HG02943 (cell line): Measurements from ENCODE around the gene APMAP.
"Not testable (repeated sequence)": the region's sequence is repeated elsewhere in the genome, so short reads cannot be mapped to it uniquely, and the experiment has no call there.

ENCODE experiments used
- ATAC-seq: cut with Tn5 transposase; IDR thresholded peaks from one replicate; pipeline ENCODE4 v1.9.1; 2021; ENCODE audit warnings: mild to moderate bottlenecking, low read depth, moderate library complexity; ENCODE audit not compliant: unreplicated experiment

APMAP gene

DNA sequence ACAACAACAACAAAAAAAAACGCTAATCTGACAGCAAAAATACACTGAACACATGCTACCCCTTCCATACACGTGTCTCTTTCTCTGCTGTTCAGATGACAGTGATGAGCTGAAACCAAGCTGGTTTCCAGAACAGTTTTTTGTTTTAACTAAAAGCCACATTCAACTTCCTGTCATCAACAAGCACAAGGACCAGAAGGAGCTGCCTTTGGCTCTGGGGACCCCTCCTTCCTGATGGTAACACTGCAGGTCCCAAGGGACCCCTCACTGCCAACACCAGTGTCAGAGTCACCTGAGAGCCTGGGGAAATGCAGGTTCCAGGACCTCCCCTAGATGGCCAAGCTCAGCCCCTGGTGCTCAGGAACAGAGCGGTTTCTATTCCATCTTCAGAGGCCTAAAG lies 37.5 kb downstream of the APMAP start:
- peak; percentile 81 for ATAC-seq

DNA sequence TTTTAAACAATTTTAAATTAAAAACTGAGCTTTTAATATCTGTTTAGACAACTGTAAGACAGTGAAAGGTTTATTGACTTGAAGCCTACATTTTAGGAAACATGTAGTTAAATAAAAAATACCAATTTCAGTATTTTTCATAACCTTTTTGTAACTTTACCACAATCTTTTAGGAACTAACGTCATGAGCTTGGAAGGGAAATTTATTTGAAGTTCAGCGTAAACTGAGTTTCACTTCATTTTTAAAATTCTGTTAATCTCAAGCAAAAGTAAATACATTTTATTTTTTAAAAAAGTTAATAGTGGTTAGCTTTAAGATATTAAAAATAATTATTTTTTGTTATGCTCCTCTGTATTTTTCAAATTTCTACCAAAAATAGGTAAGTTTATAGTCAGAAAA lies 38.0 kb downstream of the APMAP start:
- ATAC-seq = no peak

DNA sequence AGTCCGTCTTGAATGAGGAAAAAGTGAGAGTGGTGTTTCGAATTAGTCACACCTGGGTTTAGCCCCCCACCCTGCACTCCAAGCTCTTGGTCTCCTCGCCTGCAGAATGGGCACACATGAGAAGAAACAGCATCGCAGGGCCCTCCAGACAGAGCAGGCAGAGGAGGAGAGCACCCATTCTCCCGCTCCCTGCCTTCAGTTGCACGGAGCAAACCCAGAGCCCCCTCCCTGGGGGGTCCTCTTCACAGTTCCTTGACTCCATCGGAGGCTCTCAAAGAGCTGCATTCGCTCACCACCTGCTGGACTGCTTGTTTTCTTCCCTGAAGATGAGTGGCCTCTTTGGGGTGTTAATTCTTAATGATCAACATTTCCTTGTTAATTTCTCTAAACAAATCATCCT lies 38.4 kb downstream of the APMAP start:
- no peak for ATAC-seq

DNA sequence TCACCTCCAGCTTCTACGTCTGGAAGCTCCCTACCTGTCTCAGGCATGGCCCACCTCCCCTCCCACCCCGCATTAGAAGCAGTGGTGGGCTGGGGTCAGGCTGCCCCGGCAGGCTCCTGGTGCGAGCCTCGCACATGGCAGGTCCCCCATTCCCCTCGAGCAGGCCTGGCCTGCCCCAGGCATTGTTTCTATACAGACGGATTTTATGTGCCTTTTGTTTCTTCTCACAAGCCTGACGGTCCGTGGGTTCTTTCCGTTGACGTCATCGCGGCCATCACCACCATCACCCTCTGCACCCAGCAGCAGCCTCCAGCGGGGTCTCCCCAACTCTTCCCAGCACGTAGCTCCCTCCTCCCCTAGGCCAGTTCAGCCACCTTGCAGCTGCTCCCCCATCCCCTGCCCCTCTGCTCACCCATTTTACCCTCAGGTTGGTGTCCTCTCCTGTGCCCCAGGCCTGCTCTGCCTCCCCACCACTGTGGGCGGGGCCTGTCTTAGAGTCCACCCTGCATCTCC lies 38.9 kb downstream of the APMAP start:
- no peak for ATAC-seq

DNA sequence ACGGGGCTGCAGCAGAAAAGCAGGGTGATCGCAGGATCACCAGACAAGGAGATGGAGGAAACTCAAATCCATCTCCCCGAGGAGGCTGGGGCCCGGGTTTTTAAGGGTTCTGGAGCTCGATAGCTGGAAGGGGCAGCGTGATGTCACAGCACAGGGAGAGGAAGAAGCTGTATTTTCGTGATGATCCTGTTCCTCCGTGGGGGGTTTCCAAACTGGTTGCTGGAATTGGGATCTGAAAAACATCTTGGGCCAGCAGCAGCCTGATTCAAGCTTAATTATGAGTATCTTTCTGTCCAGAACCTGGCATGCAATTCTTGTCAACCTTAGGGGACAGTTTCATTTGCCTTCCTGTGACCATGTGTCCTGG lies 39.4 kb downstream of the APMAP start:
- no peak for ATAC-seq

DNA sequence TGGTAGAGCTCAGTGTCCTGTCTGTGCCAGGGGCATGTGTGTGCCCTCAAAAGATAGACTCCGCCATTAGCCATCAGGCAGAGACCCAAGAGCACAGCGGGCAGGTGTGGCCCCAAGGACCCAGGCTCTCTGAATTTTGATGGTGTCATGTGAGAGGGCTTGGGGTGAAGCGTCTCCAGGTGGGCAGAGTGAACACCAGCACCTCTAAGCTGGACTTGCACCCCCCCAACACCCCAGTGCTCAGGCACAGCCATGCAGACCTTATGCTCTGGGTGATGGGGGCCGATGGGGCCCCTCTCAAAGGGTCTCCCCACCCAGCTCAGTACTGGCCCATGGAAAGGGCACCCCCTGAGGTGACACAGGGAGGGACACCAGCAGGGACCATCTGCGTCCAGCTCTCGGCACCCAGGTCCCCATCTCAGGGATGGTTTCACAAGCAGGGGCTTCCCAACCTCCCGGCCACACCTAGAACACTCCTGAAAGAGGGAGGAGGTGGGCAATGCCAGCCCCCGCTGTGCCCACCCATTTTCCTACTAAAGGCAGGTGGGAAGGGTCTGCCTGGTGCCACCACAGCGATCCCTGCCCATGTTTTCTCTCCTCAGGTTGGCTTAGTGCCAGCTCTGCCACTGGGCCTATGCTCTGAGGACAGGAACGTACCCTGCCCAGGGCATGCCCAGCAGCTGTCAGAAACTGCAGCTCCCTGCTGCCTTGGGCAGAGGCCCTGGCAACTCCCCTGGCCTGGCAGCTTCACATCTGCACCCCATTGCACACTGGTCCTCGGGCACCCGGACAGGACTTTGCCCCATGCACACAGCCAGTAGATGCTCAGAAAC lies 40.0 kb downstream of the APMAP start:
- no peak for ATAC-seq

DNA sequence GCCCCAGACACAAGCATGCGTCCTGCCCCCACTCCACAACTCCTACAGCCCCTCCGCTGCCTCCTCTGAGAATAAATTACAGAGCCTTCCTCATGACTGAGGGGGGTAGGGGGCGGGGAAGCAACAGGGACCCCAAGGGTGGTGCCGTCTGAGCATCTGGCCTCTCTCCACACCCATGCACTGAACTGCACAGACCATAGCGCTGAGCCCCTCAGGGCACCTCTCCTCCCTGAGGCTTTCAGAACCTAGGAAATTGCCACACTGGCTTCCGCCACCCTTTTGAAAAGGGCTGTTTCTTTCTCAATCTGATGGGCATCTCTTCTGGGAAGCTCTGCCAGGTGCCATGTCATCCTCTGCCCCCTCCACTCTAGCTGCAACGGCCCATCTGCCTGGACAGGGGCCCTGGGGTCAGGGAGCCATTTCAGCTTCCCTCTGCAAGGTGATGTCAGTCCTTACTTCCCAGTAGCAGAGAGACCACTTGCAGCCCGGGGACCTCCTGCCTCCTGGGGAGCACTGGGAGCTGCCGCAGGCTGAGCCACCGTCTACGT lies 40.9 kb downstream of the APMAP start:
- no peak for ATAC-seq

DNA sequence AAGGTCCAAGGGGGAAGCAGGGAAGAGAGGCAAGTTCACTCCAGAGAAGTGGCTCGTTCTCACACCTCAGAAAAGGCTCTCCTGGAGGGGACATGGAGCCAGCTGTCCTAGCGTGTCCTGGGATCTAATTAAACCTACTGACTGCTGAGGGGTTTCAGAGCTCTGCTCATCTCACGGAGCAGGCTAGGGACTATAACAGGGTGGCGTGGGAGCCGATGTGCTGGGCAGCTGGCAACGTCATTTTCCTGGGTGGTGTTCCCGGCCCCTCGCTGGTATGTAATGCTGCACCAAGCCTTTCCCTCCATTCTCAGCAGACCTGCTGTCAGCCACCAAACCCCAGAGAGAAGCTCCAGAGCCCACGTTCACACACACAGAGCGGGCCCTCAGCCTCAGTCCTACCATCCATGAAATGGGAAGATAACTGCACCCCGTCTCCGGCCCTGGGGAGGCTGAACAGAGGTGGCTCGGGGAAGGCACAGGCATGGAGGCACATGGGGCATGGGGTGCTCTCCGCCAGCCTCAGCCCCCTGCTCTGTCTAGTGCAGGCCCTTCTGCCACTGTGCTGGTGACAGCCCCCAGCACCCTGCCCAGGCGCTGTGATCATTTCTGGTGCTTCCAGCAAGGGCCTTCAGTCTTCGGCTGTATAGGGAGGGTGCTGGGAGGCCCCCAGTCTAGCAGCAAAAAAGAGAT lies 41.6 kb downstream of the APMAP start:
- ATAC-seq = no peak

DNA sequence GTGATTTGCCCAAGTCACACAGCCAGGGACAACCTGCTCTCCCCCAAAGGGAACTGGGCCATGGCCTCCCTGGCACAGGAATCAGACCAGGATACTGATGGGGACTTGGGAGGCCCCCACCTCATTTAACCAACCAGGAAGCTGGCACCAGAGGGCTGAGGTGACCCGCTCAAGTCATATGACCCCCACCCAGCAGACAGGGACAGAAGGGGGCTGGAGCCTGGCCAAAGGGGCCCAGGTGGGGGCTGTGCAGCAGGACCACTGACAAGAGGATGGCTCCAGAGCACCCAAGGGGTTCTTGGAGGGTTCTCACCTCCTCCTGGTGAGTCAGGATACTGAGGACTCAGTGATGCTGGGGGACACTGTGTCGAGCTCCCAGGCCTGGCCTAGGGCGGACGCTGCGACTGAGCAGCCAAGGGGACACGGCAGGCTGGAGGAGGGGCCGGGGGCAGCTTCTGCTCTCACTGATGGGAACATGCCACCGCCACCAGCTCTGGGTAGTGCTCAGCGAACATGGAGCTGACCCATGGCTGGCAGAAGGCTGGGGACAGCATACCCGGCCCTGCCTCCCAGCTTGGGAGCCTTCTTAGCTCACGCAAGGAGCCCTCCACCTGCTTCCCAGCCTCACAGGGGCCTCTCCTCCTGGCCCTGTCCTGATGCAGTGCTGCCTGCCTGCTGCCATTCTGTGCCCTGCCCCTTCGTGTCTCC lies 42.3 kb downstream of the APMAP start:
- no peak for ATAC-seq

DNA sequence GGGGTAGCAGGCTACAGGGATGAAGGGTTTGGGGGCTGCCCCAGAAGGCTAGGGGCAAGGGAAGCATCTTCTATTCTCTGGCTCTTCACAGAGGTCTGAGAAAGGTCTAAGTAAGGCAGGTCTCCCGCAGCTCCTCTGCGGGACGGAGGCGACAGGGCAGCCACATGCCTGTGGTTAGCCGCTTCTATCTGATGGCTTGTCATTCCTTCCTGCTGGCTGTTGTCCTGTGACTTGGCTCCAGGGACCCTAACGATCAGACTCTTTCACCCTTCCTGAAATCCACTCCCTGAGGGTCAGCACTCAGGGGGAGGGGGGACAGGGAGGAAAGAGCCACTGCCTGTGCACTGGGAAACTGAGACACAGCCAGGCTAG lies 42.8 kb downstream of the APMAP start:
- no peak for ATAC-seq

DNA sequence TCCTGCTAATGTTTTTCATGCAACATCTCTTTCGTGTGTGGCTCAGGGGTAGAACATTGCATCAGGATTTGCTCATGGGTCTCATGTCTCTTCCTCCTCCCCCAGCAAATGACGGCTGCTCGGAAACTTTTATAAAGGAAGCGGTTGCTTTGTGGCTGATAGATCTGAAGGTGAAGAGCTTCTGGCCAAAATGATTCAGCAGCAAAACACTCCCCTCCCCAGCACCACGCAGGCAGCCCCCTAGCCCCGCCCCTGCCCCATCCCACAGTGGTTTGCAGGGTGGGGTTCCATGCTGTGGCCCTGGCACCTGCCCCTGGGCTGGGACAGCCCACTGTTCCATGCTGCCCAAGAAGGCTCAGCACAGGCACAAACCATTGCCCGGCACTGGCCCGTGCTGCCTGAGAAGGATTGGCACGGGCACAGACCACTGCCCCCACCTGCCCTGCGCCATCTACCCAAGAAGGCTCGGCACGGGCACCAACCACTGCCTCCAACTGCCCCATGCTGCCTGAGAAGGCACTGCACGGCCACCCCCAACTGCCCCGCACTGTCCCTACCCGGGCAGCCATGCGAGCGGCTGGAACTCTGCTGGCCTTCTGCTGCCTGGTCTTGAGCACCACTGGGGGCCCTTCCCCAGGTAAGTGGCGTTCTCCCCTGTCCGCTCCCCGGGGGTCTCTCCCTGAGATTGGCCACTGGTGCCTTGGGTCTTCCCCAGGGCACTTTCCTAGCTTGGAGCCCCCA lies 43.4 kb downstream of the APMAP start, which contains the start of gene CST7:
CST7 (plus strand) TSS at position 331 of the 741 bp plus-strand sequence; CDS start at position 568, 237 bp downstream.
- no peak for ATAC-seq

DNA sequence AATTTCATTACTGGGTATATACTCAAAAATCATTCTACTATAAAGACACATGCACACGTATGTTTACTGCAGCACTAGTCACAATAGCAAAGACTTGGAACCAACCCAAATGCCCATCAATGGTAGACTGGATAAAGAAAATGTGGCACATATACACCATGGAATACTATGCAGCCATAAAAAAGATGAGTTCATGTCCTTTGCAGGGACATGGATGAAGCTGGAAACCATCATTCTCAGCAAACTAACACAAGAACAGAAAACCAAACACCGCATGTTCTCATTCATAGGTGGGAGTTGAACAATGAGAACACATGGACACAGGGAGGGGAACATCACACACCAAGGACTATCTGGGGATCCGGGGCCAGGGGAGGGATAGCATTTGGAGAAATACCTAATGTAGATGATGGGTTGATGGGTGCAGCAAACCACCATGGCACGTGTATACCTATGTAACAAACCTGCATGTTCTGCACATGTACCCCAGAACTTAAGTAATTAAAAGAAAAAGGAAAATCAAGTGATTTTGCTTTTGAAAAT lies 44.1 kb downstream of the APMAP start:
- not testable (repeated sequence) for ATAC-seq

DNA sequence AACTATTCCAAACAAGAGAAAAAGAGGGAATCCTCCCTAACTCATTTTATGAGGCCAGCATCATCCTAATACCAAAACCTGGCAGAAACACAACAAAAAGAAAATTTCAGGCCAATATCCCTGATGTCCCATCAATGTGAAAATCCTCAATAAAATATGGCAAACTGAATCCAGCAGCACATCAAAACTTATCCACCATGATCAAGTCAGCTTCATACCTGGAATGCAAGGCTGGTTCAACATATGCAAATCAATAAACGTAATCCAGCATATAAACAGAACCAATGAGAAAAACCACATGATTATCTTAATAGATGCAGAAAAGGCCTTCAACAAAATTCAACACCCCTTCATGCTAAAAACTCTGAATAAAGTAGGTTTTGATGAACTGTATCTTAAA lies 46.2 kb downstream of the APMAP start:
- ATAC-seq = not testable (repeated sequence)

DNA sequence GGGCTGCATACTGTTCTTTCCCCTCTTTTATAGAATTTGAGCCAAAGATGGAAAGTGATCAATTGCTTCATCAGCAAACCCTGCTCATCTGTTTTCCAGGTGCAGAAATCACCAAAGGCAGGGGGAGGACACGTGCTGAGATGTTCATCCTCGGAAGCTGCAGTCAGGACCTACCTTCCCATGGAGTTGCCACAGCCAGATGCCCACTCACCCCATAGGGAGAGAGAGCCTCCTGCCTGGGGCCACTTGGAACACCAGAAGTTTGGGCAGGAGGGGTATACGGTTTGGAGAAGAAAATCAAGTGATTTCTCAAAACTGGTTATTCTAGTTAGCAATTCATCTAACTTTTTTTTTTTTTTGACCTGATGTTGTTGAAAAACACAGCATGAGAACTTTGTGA lies 48.8 kb downstream of the APMAP start:
- ATAC-seq = no peak

DNA sequence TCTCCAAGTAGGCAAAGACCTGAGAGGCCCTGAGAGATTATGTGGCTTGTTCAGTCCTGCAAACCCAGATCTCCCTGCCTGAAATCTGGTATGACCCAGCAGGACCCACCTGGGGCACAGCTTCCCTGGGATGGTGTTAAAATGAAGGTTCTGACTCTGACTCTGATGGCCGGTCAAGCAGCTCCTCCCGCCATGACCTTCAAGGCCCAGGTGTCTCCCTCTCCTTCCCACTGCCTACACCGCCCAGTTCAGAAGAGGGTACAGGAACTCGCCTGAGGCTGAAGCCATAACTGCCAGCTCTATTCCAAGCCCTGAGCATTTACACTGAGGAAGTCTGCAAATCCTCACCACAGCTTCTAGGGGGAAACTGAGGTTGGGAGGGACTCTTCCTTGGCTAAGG lies 49.4 kb downstream of the APMAP start:
- no peak for ATAC-seq

DNA sequence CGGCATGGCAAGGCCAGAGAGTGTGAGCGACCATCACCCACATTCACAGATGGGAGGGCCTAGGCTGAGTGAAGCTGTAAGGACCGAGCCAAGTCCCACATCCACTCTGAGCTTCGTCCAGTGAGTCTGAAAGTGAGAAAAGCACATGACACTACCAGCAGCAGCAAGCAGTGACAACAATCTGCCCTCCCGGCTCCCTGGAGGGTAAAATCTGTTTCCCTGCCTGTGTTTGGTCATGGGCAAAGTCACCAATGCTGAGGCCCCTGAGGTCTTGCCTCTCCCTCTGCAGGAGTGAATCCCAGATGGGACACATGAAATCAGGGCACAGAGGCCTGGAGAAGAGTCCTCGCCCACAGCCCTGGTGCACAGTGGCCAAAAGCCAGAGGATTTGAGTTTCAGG lies 49.9 kb downstream of the APMAP start:
- no peak for ATAC-seq

DNA sequence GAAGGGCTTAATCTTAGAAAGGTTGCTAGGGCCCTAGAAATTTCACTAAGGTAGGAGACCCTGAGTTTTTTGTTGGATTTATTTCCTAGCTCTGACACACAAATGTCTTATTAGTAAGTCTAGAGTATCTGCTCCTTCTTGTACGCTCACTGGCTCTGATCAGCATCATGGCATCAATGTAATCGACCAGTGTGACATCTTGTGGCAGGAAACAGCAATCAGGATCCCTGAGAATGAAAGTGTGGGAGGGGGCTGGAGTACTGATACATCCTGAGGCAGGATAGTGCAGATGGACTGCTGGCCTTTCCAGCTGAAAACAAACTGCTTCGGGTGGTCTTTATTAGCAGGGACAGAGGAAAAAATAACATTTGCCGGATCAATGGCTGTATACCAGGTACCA lies 53.5 kb downstream of the APMAP start:
- no peak for ATAC-seq

DNA sequence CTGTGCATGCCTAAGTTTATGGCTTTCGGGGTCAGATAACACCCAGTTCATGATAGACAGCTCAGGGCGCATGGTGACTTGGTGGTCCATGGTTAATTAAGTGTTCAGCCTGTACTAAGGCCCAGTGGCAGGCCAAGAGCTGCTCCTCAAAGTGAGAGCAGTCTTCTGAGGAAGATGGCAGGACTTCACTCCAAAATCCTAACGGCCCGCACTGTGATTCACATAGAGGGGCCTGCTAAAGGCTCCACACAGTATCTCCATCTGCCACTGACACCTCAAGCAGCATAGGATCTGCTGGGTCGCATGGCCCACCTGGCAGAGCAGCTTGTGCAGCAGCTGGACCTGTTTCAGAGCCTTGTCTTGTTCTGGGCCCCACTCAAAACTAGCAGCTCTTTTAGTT lies 54.1 kb downstream of the APMAP start:
- no peak for ATAC-seq

DNA sequence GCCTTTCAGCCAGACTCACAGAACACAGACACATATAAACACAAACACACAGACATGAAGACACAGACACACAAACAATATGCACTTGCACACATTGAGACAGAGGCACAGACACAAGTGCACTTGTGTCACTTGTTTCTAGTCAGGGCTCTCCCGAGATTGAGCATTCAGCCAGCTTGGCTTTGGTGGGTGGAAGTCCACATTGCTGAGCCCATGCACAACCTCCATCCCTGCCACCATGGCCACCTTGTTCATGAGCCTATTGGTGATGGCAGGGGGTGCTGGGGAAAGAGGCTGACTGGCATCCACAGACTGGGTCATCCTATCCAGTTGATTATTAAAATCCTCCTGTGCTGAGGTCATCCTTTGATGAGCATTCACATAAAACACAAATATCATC lies 55.0 kb downstream of the APMAP start:
- ATAC-seq = no peak
